ENCODE data around the gene CFAP68.
A peak's percentile ranks its signal among the peaks of the same experiment; 100 is the strongest.

GRCh38 chr11:111910676-111911562 lies 31.6 kb downstream of the CFAP68 start:
- no peak for TF ChIP-seq ZNF778 (CRISPR knock-in tag; IDR thresholded peaks at IDR 0.05)
- TF ChIP-seq SP1 (CRISPR knock-in tag; IDR thresholded peaks at IDR 0.05): peak; percentile 23; the same call in 1 of the 2 replicates
- TF ChIP-seq BACH1 (tag; IDR thresholded peaks at IDR 0.05): no peak
- no peak for TF ChIP-seq MYC (IDR thresholded peaks at IDR 0.05; ENCODE audit: low read depth, low read length)
- TF ChIP-seq MYC (CRISPR knock-in tag; IDR thresholded peaks at IDR 0.05; ENCODE audit: borderline replicate concordance, low read depth): no peak
- no peak for TF ChIP-seq PCBP1 (IDR thresholded peaks at IDR 0.05; ENCODE audit: low read depth, low read length, poor library complexity, severe bottlenecking)
- TF ChIP-seq NR3C1 (CRISPR knock-in tag; IDR thresholded peaks at IDR 0.05): no peak
- TF ChIP-seq IRF1 (CRISPR knock-in tag; IDR thresholded peaks at IDR 0.05; ENCODE audit: borderline replicate concordance): no peak
- TF ChIP-seq TBP (optimal IDR thresholded peaks at IDR 0.05; ENCODE audit: low read depth, low read length): peak; percentile 22
- TF ChIP-seq TRIM28 (IDR thresholded peaks at IDR 0.05): no peak
